NK-92 treated with Interleukin-12 subunit alpha and Interleukin-12 subunit beta, amount 100 ng/mL, for 24 hours (cell line): ENCODE measurements around the gene PIP4K2C.
A peak's percentile ranks its signal among the peaks of the same experiment; 100 is the strongest.

Experiments
- DNase-seq: peaks from one replicate; lab custom pipeline; 2025; lab: John Stamatoyannopoulos, UW

PIP4K2C gene

DNA sequence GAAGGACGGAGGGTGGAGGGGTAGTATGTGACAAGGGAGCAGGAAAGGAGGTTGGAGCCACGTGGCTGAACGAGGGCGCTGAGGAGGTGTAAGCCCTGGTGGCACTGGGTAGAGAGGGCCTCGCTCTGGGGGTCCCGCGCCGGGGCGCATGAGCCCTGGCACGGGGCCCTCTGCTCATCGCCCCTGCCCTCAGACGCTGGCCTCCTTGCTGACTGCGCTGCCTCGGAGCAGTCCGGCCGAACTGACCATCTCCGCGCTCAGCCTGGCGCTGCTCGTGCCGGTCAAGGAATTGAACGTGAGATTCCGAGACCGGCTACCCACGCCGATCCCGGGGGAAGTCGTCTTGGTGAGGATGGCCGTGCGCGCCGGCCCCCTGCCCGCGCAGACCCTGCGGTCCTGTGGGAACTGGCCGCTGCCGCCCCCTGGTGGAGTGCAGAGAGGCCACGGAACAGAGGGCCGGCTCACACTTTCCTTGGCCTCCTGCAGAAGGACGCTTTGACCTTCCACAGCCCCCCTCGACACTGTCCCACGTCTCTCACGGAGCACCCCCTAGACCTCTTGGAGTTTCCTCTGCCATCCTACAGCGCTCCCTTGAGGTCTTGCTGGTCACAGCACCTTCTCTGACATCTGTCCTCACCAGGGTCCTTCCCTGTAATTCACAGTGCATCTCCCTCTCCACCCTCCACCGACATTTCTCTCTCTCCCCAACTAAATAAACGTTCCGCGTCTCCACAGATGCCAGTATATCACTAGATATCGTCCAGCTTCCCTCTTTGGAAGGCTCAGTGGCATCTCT lies 30.7 kb downstream of the PIP4K2C start:
- DNase-seq: no peak

DNA sequence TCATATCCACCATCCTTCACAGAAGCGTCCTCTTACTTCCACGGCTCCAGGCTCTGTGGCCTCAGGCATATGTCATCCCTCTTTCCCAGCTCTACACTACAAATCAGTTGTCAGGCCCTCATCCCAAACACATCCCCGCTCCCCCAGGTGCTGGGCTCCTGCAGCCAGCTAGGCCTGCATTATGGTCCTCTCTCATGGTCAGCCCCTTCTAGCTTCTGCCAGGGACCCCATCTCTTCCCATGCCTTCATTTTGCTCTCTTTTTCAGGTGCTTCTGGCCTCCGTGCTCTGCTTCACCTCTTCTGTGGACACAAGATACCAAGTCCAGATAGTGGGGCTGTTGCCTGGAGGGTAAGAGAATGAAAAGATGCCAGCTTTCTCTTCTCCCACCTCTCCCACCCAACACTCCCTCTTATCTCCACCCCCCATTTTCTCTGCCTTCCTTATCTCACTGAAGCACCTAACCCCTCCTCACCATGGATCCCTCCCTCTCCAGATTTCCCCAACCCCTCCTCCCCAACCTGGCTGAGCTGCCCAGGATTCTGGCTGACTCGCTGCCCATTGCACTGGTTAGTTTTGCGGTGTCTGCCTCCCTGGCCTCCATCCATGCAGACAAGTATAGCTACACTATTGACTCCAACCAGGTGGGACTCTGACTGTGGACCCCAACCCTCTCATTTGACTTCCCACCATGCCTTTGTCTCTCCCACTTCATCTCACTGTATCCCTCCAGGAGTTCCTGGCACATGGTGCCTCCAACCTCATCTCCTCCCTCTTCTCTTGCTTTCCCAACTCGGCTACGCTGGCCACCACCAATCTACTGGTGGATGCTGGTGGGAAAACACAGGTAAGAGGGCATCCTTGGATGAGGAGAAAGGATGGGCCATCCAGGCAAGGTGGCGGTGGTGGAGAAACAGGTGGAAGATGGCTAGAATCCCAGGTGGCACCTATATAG lies 31.6 kb downstream of the PIP4K2C start:
- no peak for DNase-seq

DNA sequence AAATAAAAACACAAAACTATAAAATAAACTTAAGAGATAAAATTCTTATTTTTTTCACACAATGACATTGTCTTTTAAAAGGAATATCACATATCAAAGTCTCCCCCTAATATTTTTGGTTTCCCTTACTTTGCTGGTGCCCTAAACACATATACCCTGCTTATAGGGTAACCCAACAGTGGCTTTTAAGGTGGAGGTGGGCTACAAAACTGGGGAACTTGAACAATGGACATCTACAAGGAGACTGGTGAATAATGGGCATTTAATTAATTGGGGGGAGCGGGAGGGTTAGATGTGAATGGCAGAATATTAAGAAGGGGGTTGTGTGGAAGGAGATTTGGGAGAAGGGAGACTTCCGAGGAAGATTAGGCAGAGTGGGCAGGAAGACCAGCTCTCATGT lies 32.4 kb downstream of the PIP4K2C start:
- DNase-seq: no peak

DNA sequence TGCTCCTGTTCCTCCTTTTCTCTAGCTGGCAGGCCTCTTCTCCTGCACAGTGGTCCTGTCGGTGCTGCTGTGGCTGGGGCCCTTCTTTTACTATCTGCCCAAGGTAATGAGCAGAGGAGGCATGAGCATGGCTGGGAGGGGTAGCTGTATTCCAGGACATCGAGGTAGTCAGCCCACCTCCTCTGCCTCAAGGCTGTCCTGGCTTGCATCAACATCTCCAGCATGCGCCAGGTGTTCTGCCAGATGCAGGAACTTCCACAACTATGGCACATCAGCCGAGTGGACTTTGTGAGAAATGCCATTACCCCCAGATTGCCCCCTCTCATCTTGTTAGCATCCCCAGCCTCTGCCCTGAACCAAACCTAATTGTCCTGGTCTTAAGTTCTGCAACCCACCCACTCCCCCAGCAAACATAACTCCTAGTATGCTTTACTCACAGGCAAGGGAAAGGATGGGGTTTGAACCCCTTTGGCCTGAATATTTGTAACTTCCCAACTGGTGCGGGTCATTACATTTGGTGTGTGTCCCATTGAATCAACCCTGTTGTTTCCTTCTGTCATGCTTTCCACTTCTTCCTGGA lies 32.9 kb downstream of the PIP4K2C start:
- no peak for DNase-seq

DNA sequence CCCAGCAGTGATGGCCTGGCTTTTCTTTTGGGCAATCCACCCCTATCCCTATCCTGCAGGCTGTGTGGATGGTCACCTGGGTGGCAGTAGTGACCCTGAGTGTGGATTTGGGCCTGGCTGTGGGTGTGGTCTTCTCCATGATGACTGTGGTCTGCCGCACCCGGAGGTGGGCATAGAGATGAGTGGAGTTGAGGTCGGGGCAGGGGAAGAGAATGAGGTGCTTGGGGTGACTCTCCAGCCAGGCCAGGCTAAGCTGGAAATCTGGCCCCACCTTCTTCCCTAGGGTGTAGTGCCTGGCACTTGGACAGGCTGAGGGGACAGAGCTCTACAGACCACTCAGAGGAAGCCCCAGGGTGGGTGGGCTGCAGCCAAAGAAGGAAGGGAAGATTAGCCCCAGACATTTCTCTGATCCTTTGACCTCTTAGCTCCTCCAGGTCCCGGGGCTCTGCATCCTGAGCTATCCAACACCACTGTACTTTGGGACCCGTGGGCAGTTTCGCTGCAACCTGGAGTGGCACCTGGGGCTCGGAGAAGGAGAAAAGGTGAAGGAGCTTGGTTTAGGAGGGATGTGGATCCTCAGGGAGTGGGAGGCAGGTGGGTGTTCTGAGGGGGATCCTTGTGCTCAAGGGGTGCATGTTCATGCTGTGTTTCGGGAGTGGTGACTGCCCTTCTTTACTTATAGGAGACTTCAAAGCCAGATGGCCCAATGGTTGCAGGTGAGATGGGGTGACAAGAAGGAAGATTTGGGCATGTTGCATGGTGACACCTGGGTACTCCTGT lies 33.6 kb downstream of the PIP4K2C start:
- no peak for DNase-seq

DNA sequence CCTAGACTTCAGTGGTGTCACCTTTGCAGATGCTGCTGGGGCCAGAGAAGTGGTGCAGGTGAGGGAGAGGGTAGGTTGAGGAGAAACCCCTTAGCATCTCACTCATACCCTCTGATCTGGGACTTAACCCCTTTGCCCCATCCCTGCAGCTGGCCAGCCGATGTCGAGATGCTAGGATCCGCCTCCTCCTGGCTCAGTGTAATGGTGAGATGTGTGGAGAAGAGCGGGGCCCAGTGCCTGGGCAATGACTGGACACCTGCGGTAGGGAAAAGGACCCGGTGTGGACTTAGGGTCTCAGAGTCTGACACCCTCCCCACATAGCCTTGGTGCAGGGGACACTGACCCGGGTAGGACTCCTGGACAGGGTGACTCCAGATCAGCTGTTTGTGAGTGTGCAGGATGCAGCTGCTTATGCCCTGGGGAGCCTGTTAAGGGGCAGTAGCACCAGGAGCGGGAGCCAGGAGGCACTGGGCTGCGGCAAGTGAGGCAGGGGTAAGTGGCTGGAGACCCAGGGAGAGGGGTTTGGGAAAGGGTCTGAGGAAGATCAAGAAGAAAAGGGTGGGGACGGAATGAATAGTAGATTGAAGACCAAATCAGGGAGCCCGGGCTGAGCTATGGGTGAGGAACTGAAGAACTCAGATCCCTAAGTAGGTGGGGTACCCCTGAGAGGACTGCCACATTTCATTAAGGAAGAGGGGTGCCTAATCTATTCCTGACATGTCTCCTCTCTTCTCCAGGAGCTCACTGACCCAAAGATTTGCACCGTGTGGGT lies 34.5 kb downstream of the PIP4K2C start:
- DNase-seq: no peak

DNA sequence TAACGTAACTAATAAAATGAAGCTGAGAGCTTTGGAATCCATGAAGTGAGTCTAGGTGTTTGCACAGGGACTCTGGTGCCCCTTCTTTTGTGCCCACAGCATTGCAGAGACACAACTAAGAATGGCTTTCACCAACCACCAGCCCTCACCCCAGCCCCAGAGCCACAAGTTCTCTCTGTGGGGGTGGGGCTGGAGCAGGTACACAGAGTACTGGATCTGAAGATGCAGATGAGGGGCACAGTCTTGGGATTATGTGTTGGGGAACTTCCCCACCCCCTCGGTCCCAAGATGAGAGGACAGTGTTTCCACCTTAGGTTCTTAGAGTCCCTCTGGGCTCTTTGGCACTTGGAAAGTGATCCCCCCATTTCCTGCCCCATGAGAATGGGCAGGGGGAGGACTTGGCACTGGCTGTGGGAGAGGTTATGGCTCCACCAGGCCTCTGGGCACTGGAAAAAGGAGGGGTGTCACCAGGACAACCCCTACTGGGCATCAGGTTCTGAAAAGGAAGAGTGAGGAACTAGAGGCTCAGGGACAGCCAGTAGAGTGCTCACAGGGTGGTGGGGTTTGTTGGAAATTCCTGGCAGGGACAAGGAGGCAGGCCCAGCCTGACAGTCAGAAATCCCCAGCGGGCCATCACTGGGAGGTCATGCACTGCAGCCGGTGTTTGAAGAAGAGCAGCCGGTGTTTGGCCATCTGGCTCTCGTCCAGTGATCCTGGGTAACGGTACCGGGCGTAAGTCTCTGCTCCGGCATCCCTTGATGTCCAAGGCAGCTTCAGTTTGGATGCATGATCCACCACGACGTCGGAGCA lies 35.3 kb downstream of the PIP4K2C start:
- no peak for DNase-seq

DNA sequence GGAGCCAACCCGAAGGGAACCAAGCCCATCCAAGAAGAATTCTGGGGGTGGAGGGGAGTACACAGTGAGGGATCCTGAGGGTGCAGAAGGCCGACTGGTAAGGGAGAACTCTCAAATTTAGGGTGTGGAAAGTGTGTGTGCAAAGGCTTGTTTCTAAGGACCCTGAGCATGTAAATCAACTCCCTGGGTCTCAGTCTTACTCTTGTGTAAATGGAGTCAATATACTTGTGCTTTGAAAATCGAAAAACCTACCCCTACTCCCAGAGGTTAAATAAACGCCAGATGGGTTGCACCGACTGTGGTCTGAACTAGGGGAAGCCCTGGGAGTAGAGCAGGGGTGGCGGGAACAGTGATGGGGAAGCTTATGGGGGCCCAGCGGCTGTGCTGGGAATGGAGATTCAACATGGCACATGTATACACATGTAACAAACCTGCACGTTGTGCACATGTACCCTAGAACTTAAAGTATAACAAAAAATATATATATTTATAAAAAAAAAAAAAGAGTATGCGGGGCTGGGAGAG lies 36.0 kb downstream of the PIP4K2C start:
- DNase-seq: no peak

DNA sequence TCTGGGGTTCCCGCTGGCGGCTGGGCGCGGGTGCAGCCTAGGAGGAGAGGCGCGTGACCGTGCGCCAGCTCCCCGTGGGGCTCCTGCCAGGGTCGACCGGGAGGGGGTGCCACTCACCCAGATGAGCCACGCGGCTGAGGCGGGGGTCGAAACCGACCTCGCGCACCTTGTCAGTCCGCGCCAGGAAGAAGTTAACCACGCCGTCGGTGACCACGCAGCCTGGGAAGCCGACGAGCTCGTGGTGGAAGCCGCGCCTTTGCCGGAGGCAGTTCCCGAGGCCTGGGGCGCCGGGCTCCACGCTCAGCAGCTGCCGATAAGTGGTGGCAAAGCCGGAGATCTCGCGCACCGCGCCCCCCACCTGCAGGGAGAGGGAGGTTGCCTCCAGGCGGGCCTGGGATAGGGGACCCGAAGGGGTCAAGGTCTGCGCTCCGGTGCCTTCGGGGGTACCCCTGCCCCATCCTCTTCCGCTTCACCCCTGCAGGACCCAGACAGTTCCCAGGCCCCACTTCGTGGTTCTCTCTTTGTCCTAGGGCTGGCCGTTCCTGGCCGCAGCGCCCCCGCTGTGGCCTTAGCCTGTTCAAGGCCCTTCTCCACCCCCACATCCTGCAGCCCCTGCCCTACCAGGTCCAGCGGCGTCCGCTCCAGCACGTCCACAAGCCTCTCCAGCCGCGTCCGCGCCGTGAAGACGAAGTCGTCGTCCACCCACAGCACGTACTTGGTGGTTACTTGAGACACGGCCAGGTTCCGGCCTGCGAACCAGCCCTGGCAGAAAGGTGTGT lies 36.7 kb downstream of the PIP4K2C start:
- no peak for DNase-seq

DNA sequence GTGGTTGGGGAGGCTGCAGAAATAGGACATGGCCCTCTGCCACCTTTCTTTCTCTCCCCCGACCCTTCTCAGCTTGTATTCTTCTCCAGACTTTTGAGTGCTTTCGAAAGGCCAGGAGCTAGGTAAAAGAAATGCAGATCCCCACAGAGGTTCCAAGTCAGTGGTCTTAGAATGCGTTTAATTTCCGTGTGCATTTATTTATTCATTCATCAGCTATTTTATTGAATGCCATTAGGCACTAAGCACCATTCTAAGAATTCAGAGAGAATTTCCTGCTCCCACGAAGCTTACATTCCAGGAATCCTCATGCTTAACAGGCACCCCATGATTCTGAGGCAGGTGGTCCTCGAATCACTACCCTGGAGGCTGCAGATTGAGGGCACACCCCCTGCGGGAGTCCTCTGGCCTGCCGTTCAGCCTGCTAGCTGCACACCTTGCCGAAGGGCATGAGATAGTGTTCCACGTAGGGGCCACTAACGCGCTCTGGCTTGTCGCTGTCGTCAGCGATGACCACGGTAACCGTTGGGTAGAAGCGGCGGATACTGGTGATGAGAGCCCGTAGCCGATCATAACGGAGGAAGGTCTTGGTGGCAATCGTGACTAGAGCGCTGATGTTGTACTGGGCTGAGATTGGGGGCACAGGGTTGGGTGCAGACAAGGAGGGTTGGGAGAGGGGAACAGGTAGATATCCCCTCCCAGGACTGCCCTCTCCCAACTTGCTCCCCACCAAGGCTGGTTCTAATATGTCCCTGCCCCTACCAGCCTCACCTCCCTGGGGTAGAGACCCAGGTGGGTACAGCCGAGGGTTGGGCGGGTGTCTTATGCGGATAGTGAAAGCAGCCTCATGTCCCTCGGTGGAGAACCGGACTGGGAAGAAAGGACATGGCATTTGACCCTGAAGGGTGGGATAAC lies 37.5 kb downstream of the PIP4K2C start:
- no peak for DNase-seq

DNA sequence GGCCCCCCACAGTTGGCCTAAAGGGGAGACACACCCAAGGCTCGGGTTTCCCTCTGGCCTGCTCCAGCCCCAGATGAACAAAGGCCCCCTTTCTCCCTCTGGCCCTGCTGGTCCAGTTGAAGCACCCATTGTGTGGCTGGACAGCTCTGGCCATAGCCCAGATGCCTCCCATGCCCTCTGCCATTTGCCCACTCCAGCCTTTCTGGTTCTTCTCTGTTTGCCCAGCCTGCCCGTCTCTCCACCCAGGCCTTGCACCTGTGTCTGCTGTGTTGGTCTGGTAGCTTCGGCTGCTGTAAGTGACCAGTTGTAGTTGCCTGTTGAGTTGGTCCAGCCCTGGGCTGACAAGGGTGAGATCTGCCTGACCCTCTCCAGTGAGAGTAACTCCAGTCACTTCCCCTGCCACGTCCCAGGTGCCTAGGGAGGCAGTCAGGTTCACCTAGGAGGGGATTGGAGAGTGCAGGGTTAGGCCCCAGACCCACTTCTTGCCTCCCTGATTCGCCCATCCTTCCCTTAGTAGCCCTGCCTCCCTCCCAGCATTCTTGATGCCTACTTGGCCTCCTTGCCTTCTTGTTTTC lies 39.0 kb downstream of the PIP4K2C start:
- DNase-seq: no peak

DNA sequence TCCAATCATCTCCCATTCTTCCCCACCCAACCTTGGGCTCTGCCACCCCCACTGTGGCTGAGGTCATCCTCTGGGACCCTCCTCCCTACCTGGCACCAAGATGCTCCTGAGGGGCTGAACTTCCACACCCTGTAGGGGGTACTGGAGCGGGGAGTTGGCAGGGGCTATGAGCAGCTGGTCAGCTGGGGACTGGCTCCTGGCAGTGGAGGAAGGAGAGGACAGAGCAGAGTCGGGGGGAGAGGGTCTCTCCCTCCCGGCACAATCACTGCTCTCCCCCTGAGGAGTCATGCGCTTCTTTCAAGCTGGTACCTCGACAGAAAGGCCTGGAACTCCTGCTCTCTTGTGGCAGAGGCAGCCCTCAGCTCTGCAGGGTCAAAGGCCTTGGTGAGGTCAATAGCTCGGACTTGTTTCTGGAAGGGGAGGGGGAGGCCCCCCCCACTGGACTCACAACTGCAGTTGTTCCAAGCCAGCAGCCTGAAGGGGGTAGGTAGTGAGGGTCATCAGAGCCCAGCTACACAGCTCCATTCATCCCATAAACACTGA lies 40.0 kb downstream of the PIP4K2C start:
- DNase-seq: no peak

DNA sequence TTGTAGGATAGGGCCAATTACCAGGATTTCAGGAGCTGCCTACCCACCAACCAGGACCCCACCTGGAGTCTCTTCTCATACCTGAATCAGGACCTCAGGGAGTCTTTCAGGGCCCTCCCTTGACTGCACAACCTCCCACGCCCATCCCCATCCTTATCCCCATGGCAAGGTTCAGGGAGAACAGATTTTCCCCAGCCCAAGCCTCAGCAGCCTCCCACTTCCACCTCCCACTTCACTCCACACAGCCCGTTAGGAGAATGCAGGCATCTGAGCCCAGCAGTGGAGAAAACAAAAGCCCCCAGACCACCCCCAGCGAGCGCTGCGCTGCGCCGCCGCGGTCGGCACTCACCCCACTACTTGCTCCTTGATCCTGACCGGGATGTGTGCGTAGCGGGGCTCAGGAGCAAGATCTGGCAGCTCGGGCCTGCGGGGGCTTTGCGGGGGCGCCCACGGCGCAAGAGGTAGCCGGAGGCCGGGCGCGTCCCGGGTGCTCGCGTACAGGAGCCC lies 40.6 kb downstream of the PIP4K2C start:
- no peak for DNase-seq

DNA sequence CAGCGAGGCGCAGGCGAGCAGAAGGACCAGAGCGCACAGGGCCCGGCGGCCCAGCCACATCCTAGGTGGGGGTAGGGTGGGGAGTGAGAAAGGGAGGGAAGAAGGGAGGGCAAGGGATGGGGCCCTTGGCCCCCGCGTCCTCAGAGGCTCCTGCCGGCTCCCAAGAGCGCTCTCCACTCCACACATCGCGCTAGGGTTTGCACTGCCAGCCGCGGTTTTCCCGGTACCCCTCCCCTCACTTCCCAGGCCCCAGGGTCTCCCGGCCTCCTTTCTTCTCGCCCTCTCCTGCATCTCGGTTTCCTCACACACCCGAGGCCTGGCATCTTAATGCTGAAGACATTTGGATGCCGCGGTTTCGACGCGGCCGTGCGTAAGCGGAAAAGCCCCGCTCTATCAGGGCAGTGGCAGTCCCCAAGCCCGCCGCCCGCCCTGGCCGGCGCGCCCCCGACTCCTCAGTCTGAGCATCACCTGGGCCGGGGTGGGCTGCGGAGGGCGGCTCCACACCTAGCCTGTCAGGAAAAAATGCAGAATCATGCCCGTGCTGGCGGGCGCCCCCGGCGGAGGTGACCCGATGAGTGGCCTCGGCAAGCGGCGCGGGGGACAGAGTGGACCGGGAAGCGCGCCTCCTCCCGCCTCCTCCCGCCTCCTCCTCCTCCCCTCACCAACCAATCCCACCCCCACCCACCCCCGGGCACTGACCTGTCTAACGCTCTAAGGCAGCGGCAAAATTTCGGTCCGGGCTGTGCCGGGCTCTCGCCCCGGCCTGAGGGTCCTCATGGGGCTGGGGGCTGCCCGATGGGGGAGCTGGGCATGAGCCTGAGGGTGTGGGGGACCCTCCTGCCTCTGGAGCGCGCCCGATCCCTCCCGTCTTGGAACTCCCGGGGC lies 41.3 kb downstream of the PIP4K2C start:
- DNase-seq: no peak

DNA sequence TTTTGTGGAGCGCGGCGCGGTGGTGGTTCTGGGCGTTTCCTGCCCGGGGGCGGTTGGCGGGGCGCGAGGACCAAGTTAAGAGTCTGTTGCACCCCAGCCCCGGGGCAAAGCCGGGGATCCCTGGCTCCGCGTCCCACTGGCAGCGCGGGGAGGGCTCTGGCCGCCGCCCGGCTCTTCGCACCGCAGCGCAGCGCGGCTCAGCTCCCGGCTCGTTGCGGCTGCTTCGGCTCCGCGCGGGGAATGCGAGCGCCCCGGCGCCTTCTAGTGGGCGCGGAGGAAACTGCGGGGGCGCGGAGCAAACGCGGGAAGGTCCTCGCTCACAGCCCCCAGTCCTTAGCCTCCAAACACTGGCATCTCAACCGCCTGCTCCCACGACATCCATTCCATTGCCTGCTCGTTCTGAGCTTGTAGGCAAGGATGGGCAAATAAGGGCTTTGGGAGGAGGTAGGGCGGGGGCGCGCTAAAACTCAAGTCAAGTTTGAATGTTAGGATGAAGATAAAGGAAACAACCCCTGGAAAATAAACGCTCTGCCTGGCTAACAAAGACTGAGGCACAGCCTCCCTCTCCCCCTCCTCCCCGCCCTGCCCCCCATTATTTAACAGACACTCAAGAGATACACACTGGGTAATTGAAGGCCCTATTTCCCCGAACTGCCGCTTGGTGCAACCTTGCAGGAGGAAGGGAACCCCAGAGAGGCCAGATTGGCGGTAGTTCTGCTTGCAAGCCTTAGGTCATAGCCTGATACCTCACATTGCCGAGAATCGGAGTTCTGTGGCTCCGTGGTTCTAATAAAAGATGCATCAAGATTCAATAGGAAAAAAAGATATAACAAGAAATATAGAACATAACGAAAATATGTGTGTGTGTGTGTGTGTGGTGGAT lies 42.2 kb downstream of the PIP4K2C start, which contains the start of gene B4GALNT1:
TSS of gene B4GALNT1 (minus strand) at position 244 of the 883 bp plus-strand sequence. CDS start 1,069 bp downstream, outside the sequence.
- DNase-seq: peak; percentile 22
